Mesendoderm (in vitro differentiated cells): Measurements from ENCODE around the gene AFF4. TPM values are rescaled to one million over a fixed set of nuclear protein-coding genes. Genes with fewer than 3 reads are reported as not detected.
"Not testable (repeated sequence)": the region's sequence is repeated elsewhere in the genome, so short reads cannot be mapped to it uniquely, and the experiment has no call there.

Source experiments
- DNase-seq: peaks from one replicate; pipeline ENCODE4 v3.0.0; 2013
- H2AK5ac ChIP-seq: 2 replicates; pipeline ENCODE4 v1.6.1; 2013; ENCODE audit warnings: low read length, inconsistent platforms
- H2BK120ac ChIP-seq: 2 replicates; pipeline ENCODE4 v1.6.1; 2013; ENCODE audit warnings: low read depth, mild to moderate bottlenecking, low read length, moderate library complexity, mixed read lengths
- H2BK15ac ChIP-seq: replicated peaks from 2 replicates; pipeline ENCODE4 v1.6.1; 2013; ENCODE audit warnings: low read depth, mild to moderate bottlenecking, moderate library complexity
- H2BK5ac ChIP-seq: 2 replicates; pipeline ENCODE4 v1.6.1; 2013; ENCODE audit warnings: low read length, inconsistent platforms
- H3K18ac ChIP-seq: 2 replicates; pipeline ENCODE4 v1.6.1; 2013; ENCODE audit warnings: mild to moderate bottlenecking, low read length, mixed read lengths
- H3K23ac ChIP-seq: one replicate; pipeline ENCODE4 v1.6.1; 2013; ENCODE audit warnings: low read length
- H3K27ac ChIP-seq: 2 replicates; pipeline ENCODE4 v1.5.1; 2013; ENCODE audit warnings: low read depth, mild to moderate bottlenecking, inconsistent platforms, low read length, moderate library complexity
- H3K27me3 ChIP-seq: 2 replicates; pipeline ENCODE4 v1.6.1; 2013; ENCODE audit warnings: low read length, control low read depth, mild to moderate bottlenecking, inconsistent platforms; ENCODE audit not compliant: insufficient read depth, poor library complexity
- H3K36me3 ChIP-seq: 2 replicates; pipeline ENCODE4 v1.6.1; 2013; ENCODE audit warnings: low read length, inconsistent platforms; ENCODE audit not compliant: control insufficient read depth, insufficient read depth
- H3K4ac ChIP-seq: one replicate; pipeline ENCODE4 v1.6.1; 2013; ENCODE audit warnings: low read depth, mild to moderate bottlenecking, low read length, moderate library complexity
- H3K4me1 ChIP-seq: 2 replicates; pipeline ENCODE4 v1.6.1; 2013; ENCODE audit warnings: low read depth, low read length, inconsistent platforms; ENCODE audit not compliant: control insufficient read depth
- H3K4me2 ChIP-seq: 2 replicates; pipeline ENCODE4 v1.6.1; 2013; ENCODE audit warnings: low read length
- H3K4me3 ChIP-seq: 2 replicates; pipeline ENCODE4 v1.5.1; 2013; ENCODE audit warnings: mild to moderate bottlenecking, low read length
- H3K56ac ChIP-seq: one replicate; pipeline ENCODE4 v1.6.1; 2013; ENCODE audit warnings: low read length
- H3K79me1 ChIP-seq: 2 replicates; pipeline ENCODE4 v1.6.1; 2013; ENCODE audit warnings: low read length, inconsistent platforms
- H3K79me2 ChIP-seq: 2 replicates; pipeline ENCODE4 v1.6.1; 2013; ENCODE audit warnings: mild to moderate bottlenecking, low read length; ENCODE audit not compliant: control insufficient read depth, insufficient read depth
- H3K9ac ChIP-seq: 2 replicates; pipeline ENCODE4 v1.6.1; 2013; ENCODE audit warnings: low read length, inconsistent platforms
- H4K5ac ChIP-seq: one replicate; pipeline ENCODE4 v1.6.1; 2013; ENCODE audit warnings: low read length
- H4K8ac ChIP-seq: one replicate; pipeline ENCODE4 v1.6.1; 2013; ENCODE audit warnings: low read depth, mild to moderate bottlenecking, control low read depth, low read length, moderate library complexity
- WGBS: extraction: QIAGEN DNeasy Blood & Tissue Kit; methylation state at CpG from one replicate; pipeline ENCODE4 v1.1.7; 2013; ENCODE audit warnings: low lambda C conversion rate, missing lambda C conversion rate; ENCODE audit not compliant: insufficient coverage; ENCODE audit errors: extremely low coverage; 5-methylcytosine and 5-hydroxymethylcytosine counted together
- polyA plus RNA-seq, 2 experiments: library from polyadenylated mRNA; stranded (reverse); fragments of 200-250 nt; gene quantifications; one replicate each; pipeline ENCODE4 v1.2.3, GENCODE V29; 2013

AFF4 gene, protein sequence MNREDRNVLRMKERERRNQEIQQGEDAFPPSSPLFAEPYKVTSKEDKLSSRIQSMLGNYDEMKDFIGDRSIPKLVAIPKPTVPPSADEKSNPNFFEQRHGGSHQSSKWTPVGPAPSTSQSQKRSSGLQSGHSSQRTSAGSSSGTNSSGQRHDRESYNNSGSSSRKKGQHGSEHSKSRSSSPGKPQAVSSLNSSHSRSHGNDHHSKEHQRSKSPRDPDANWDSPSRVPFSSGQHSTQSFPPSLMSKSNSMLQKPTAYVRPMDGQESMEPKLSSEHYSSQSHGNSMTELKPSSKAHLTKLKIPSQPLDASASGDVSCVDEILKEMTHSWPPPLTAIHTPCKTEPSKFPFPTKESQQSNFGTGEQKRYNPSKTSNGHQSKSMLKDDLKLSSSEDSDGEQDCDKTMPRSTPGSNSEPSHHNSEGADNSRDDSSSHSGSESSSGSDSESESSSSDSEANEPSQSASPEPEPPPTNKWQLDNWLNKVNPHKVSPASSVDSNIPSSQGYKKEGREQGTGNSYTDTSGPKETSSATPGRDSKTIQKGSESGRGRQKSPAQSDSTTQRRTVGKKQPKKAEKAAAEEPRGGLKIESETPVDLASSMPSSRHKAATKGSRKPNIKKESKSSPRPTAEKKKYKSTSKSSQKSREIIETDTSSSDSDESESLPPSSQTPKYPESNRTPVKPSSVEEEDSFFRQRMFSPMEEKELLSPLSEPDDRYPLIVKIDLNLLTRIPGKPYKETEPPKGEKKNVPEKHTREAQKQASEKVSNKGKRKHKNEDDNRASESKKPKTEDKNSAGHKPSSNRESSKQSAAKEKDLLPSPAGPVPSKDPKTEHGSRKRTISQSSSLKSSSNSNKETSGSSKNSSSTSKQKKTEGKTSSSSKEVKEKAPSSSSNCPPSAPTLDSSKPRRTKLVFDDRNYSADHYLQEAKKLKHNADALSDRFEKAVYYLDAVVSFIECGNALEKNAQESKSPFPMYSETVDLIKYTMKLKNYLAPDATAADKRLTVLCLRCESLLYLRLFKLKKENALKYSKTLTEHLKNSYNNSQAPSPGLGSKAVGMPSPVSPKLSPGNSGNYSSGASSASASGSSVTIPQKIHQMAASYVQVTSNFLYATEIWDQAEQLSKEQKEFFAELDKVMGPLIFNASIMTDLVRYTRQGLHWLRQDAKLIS
- 41.6 TPM for polyA plus RNA-seq (2013, experiment 1 of 2)
- polyA plus RNA-seq (2013, experiment 2 of 2) = 40.5 TPM

DNA sequence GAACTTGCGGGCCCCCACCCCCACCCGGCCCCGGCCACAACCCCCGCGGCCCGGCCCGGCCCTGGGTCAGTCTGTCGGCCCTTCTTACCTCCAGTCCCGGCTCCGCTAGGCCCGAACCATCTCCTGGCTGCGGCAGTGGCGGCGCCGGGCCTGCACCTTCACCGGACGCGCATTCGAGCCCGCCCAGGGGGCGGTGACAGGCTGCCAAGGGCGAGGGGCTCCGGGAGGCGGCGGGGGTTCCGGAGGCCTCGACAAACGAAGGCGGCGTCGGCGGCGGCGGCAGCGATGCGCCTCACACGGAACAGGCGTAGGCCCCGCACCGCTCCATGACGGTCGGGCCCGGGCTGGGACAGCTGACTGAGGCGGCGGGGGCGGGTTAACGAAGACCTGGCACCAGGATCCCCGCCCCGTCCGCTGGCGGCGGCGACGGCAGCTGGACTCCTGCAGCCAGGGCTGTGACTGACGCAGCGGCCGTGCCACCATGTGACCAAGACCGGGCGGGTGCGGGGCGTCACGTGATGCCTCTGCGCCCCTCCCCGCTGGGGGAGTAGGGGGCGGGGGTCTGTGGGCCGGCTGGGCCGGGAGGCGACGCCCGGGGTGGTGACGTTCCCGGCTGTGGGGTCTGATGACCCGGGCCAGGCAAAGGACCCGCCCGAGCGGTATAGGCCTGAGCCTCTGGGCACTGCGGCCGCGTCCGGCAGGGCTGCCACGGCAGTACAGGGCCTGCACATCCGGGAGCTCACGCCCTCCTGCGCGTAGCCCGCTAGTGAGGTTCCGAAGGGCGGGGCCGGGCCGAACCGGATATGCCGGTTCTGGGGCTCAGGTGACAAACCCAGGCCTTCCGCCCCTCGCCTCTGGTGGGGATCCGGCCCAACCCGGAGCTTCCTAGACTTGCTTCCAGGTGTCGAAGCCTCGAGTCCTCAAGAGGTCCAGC lies at the start of gene AFF4:
AFF4 (minus strand) TSS at position 464 of the 934 bp plus-strand sequence. CDS start 26,445 bp downstream, outside the sequence.
- Histone ChIP-seq H3K18ac (peak within 1 kb of the TSS; percentile 93), H3K9ac (peak within 1 kb of the TSS; percentile 99), H3K23ac (peak within 1 kb of the TSS; percentile 15), H4K5ac (peak within 1 kb of the TSS; percentile 64), H2BK5ac (peak within 1 kb of the TSS; percentile 95), H3K27me3 (no peaks in the 10 kb centered on the region), H2AK5ac (no peak within 1 kb of the TSS), H2BK15ac (no peak within 1 kb of the TSS), H3K56ac (peak within 1 kb of the TSS; percentile 99), H3K79me1 (no peaks in the 10 kb centered on the region), H3K4ac (peak within 1 kb of the TSS; percentile 98), H4K8ac (peak within 1 kb of the TSS; percentile 98), H2BK120ac (peak within 1 kb of the TSS; percentile 39), H3K79me2 (peaks cover 39% of the 10 kb centered on the region), H3K36me3 (no peaks in the 10 kb centered on the region), H3K27ac (peak within 1 kb of the TSS; percentile 92), H3K4me1 (no peaks in the 10 kb centered on the region), H3K4me3 (peak within 1 kb of the TSS; percentile 99), H3K4me2 (peak within 1 kb of the TSS; percentile 85)
- peak; percentile 98 for DNase-seq
- WGBS = no CpG with 5 or more reads among the region's 98 CpGs

DNA sequence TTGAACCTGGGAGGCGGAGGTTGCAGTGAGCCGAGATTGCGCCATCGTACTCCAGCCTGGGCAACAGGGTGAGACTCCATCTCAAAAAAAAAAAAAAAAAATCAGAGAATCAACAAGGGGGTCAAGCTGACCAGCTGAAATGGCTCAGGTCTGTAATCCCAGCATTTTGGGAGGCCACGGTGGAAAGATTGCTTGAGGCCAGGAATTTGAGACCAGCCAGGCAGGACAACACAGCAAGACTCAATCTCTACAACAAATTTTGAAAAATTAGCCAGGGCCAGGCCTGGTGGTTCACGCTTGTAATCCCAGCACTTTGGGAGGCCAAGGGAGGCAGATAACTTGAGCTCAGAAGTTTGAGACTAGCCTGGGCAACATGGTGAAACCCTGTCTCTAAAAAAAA lies 45.0 kb upstream of the AFF4 start:
- not testable (repeated sequence) for H3K79me2 ChIP-seq, H3K18ac ChIP-seq, H3K27ac ChIP-seq, H2BK15ac ChIP-seq, H3K9ac ChIP-seq, H3K36me3 ChIP-seq, H2BK120ac ChIP-seq, H3K27me3 ChIP-seq, H4K8ac ChIP-seq, H3K4me3 ChIP-seq, H3K4ac ChIP-seq, H3K4me2 ChIP-seq, H2BK5ac ChIP-seq, H3K56ac ChIP-seq, DNase-seq, H4K5ac ChIP-seq, H3K23ac ChIP-seq, H3K4me1 ChIP-seq, H3K79me1 ChIP-seq, H2AK5ac ChIP-seq
- no CpG with 5 or more reads among the region's 6 CpGs for WGBS

DNA sequence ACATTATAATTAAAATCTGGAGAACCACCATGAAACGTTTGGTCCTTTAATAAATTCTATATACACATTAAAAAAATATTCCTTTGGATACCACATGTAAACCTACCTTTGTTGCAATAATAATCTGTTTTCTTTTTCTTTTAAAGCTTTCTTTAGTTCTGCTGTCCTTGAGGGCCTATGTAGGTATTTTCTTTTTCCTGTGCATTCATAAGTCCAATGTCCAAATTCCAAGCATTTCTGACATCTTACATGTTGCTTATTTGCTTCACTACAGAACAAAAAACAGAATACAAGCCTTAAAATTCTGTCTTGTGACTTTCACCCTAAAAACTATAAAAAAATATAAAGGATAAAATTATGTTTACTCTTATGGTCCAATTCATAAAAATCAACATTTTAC lies 43.2 kb upstream of the AFF4 start:
- Histone ChIP-seq H2BK120ac (no peak overlapping the region), H3K27ac (no peak overlapping the region), H4K5ac (no peak overlapping the region), H3K18ac (no peak overlapping the region), H3K23ac (no peak overlapping the region), H3K4ac (no peak overlapping the region), H3K27me3 (no peaks in the 10 kb centered on the region), H3K4me2 (no peak overlapping the region), H3K36me3 (no peaks in the 10 kb centered on the region), H3K79me1 (no peaks in the 10 kb centered on the region), H4K8ac (no peak overlapping the region), H2AK5ac (no peak overlapping the region), H3K4me1 (no peaks in the 10 kb centered on the region), H3K4me3 (no peak overlapping the region), H2BK15ac (no peak overlapping the region), H2BK5ac (no peak overlapping the region), H3K56ac (no peak overlapping the region), H3K9ac (no peak overlapping the region), H3K79me2 (no peaks in the 10 kb centered on the region)
- DNase-seq = no peak
- WGBS = 100% methylated on average over 1 of the region's 1 CpG

DNA sequence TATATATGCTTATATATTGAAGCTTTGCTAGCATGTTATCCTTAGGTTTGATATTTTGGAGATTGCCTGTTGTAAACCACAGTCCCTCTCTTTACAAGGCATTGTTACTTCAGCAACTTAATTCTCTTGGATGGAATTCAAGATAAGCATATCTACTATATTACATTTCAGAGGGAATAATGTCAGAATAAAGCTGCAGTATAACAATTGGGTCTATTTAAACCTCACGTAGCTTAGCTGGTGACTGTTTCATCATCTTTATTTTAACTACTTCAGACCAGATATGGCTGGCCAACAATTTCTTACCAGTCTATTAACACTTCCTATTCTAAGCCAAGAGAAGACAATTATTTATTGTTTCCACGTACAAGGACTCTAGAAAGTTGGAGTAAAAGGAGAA lies 35.8 kb upstream of the AFF4 start:
- Histone ChIP-seq H3K79me2 (no peaks in the 10 kb centered on the region), H3K9ac (no peak overlapping the region), H3K4me3 (no peak overlapping the region), H2BK5ac (no peak overlapping the region), H3K4me1 (no peaks in the 10 kb centered on the region), H3K4ac (no peak overlapping the region), H3K79me1 (no peaks in the 10 kb centered on the region), H3K27ac (no peak overlapping the region), H3K18ac (no peak overlapping the region), H3K27me3 (no peaks in the 10 kb centered on the region), H3K56ac (no peak overlapping the region), H3K23ac (no peak overlapping the region), H2BK15ac (no peak overlapping the region), H2BK120ac (no peak overlapping the region), H3K36me3 (no peaks in the 10 kb centered on the region), H2AK5ac (no peak overlapping the region), H4K5ac (no peak overlapping the region), H3K4me2 (no peak overlapping the region), H4K8ac (no peak overlapping the region)
- no peak for DNase-seq
- no CpG with 5 or more reads among the region's 2 CpGs for WGBS

DNA sequence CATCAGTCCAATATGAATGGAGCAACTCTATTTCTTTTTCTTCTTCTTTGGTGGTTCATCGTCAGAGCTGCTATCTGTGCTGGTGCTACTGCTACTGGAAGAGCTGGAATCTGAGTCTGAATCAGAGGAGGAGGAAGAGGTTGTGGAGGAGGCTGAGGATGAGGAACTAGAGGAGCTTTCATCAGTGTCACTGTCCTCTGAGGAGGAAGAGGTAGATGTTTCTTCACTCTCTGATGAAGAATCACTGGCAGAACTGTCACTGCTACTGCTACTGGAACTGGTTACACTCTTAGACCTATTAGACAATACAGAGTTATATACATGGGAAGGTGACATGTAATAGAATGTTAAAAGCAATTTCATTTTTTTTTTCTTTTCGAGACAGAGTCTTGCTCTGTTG lies 35.1 kb upstream of the AFF4 start:
- no peak overlapping the region for H3K9ac ChIP-seq
- no peak overlapping the region for H2BK15ac ChIP-seq
- no peak overlapping the region for H2BK120ac ChIP-seq
- H3K23ac ChIP-seq = no peak overlapping the region
- no peak overlapping the region for H4K5ac ChIP-seq
- no peak overlapping the region for H4K8ac ChIP-seq
- no peak overlapping the region for H3K4me2 ChIP-seq
- H3K79me1 ChIP-seq = no peaks in the 10 kb centered on the region
- H3K79me2 ChIP-seq = no peaks in the 10 kb centered on the region
- no peak overlapping the region for H2BK5ac ChIP-seq
- DNase-seq = no peak
- no peak overlapping the region for H3K4me3 ChIP-seq
- no peak overlapping the region for H3K56ac ChIP-seq
- H3K36me3 ChIP-seq = no peaks in the 10 kb centered on the region
- no peaks in the 10 kb centered on the region for H3K27me3 ChIP-seq
- H3K4me1 ChIP-seq = no peaks in the 10 kb centered on the region
- WGBS = no CpG with 5 or more reads among the region's 2 CpGs
- H3K27ac ChIP-seq = no peak overlapping the region
- no peak overlapping the region for H3K4ac ChIP-seq
- H3K18ac ChIP-seq = no peak overlapping the region
- H2AK5ac ChIP-seq = no peak overlapping the region
